Neural progenitor cell (in vitro differentiated cells): Measurements from ENCODE around the gene ARPC2. TPM values are rescaled to one million over a fixed set of nuclear protein-coding genes. Genes with fewer than 3 reads are reported as not detected.
"Not testable (repeated sequence)": the region's sequence is repeated elsewhere in the genome, so short reads cannot be mapped to it uniquely, and the experiment has no call there.

Source experiments
- DNase-seq: peaks from one replicate; pipeline ENCODE4 v3.0.0-alpha.2; 2016; ENCODE audit warnings: low spot score
- H2AFZ ChIP-seq: fragments of 200-600 bp; sonication (generic); replicated peaks from 2 replicates; pipeline ENCODE4 v1.6.1; 2016; ENCODE audit warnings: antibody characterized with exemption
- H3F3A ChIP-seq: fragments of 200-600 bp; sonication (generic); 2 replicates; pipeline ENCODE4 v1.6.1; 2016; ENCODE audit warnings: antibody characterized with exemption, low read depth
- H3K27ac ChIP-seq: fragments of 200-600 bp; sonication (generic); 2 replicates; pipeline ENCODE4 v1.5.1; 2016; ENCODE audit warnings: mild to moderate bottlenecking
- H3K27me3 ChIP-seq: fragments of 200-600 bp; sonication (generic); 2 replicates; pipeline ENCODE4 v1.6.1; 2016; ENCODE audit warnings: mild to moderate bottlenecking, moderate library complexity
- H3K36me3 ChIP-seq: fragments of 200-600 bp; sonication (generic); 2 replicates; pipeline ENCODE4 v1.5.1; 2016
- H3K4me1 ChIP-seq: fragments of 200-600 bp; sonication (generic); 2 replicates; pipeline ENCODE4 v1.6.1; 2016; ENCODE audit warnings: mixed run types
- H3K4me2 ChIP-seq: fragments of 200-600 bp; sonication (generic); 2 replicates; pipeline ENCODE4 v1.6.1; 2016
- H3K4me3 ChIP-seq: fragments of 200-600 bp; sonication (generic); 2 replicates; pipeline ENCODE4 v1.5.1; 2016
- H3K79me2 ChIP-seq: fragments of 200-600 bp; sonication (generic); 2 replicates; pipeline ENCODE4 v1.6.1; 2016; ENCODE audit warnings: low read depth
- H3K9ac ChIP-seq: fragments of 200-600 bp; sonication (generic); 2 replicates; pipeline ENCODE4 v1.6.1; 2016
- H3K9me3 ChIP-seq: fragments of 200-600 bp; sonication (generic); 2 replicates; pipeline ENCODE4 v1.5.1; 2016; ENCODE audit warnings: low read depth
- H4K20me1 ChIP-seq: fragments of 200-600 bp; sonication (generic); 2 replicates; pipeline ENCODE4 v1.6.1; 2016; ENCODE audit warnings: low read depth
- H3K27ac Mint-ChIP-seq: 3 replicates; pipeline ENCODE4 v1.8.0; 2021; ENCODE audit warnings: mixed read lengths
- H3K27me3 Mint-ChIP-seq: 2 replicates; pipeline ENCODE4 v1.8.0; 2022; ENCODE audit warnings: low read depth, mild to moderate bottlenecking, inconsistent platforms, moderate library complexity, mixed read lengths; ENCODE audit not compliant: insufficient read depth
- H3K36me3 Mint-ChIP-seq: 3 replicates; pipeline ENCODE4 v1.8.0; 2021; ENCODE audit warnings: mixed read lengths
- H3K4me1 Mint-ChIP-seq: 3 replicates; pipeline ENCODE4 v1.8.0; 2021; ENCODE audit warnings: mixed read lengths
- H3K4me3 Mint-ChIP-seq: 3 replicates; pipeline ENCODE4 v1.8.0; 2021; ENCODE audit warnings: mild to moderate bottlenecking, moderate library complexity, mixed read lengths
- H3K9me3 Mint-ChIP-seq: 3 replicates; pipeline ENCODE4 v1.8.0; 2020; ENCODE audit warnings: mixed read lengths
- CTCF ChIP-seq: fragments of 200-600 bp; sonication (generic); IDR thresholded peaks from 2 replicates; pipeline ENCODE4 v1.5.1; 2017; ENCODE audit warnings: antibody characterized with exemption, mild to moderate bottlenecking
- EZH2 ChIP-seq: fragments of 200-600 bp; sonication (generic); IDR thresholded peaks from 2 replicates; pipeline ENCODE4 v1.6.1; 2017; ENCODE audit warnings: antibody characterized with exemption, mild to moderate bottlenecking, moderate library complexity
- EZH2phosphoT487 ChIP-seq: fragments of 200-600 bp; sonication (generic); IDR thresholded peaks from 2 replicates; pipeline ENCODE4 v1.6.1; 2017; ENCODE audit warnings: antibody characterized with exemption
- total RNA-seq: library from RNA; depleted of rRNA; stranded (reverse); fragments of >200 nt; gene quantifications from 2 replicates; pipeline ENCODE4 v1.2.3, GENCODE V29; 2015; ENCODE audit warnings: low replicate concordance

The ARPC2 gene
- total RNA-seq, 1 donor from 2014 or later, result 155 TPM

- Histone ChIP-seq H3K27ac (no peak overlapping the region), H4K20me1 (peaks cover 9% of the 10 kb centered on the region), H3K9me3 (no peaks in the 10 kb centered on the region), H3K9ac (no peak overlapping the region), H3K4me2 (no peak overlapping the region), H3K27me3 (no peaks in the 10 kb centered on the region), H3K4me1 (peaks cover 12% of the 10 kb centered on the region), H3K4me3 (no peak overlapping the region), H3K36me3 (no peaks in the 10 kb centered on the region), H3F3A (peaks cover 13% of the 10 kb centered on the region), H2AFZ (no peak overlapping the region), H3K79me2 (peaks cover 27% of the 10 kb centered on the region)
- Mint-ChIP-seq H3K9me3 (no peaks in the 10 kb centered on the region), H3K36me3 (peaks cover 7% of the 10 kb centered on the region), H3K4me3 (peak overlapping the region; percentile 95), H3K27me3 (peaks cover 3% of the 10 kb centered on the region), H3K4me1 (peaks cover 27% of the 10 kb centered on the region), H3K27ac (no peak overlapping the region)
- TF ChIP-seq CTCF (peak; percentile 96), EZH2phosphoT487 (no peak), EZH2 (no peak)
- peak; percentile 86 for DNase-seq
Observed at GRCh38 chr2:218272531-218273212, 55.7 kb downstream of the ARPC2 start.

DNA sequence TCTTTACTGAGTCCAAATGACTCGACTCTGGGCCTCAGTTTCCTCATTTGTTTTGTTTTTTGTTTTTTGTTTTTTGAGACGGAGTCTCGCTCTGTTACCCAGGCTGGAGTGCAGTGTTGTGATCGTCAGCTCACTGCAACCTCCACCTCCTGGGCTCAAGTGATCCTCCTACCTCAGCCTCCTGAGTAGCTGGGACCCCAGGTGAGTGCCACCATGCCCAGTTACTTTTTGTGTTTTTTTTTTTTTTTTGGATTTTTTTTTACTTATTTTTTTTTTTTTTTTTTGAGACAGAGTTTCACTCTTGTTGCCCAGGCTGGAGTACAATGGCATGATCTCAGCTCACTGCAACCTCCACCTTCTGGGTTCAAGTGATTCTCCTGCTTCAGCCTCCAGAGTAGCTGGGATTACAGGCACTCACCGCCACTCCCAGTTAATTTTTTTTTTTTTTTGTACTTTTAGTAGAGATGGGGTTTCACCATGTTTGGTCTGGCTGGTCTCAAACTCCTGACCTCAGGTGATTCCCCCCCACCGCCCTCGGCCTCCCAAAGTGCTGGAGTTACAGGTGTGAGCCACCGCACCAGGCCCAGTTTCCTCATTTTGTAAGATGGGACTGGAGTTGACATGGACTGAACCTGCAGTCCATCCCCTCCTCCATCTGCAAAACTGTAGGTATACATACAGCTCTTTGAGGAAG lies 56.4 kb downstream of the ARPC2 start:
- H3K9ac ChIP-seq, H3K4me2 ChIP-seq, H3K27ac ChIP-seq: not testable (repeated sequence)

GRCh38 chr2:218273908-218274249 lies 56.9 kb downstream of the ARPC2 start:
- H3K9me3 Mint-ChIP-seq, result no peaks in the 10 kb centered on the region

More for the DNA sequence above, 56.4 kb downstream of the ARPC2 start:
- Histone ChIP-seq H3K79me2 (peaks cover 22% of the 10 kb centered on the region), H3K4me1 (peaks cover 12% of the 10 kb centered on the region), H3F3A (peaks cover 13% of the 10 kb centered on the region)
- H3K9me3 ChIP-seq, H3K9me3 Mint-ChIP-seq, DNase-seq, H2AFZ ChIP-seq, H3K36me3 Mint-ChIP-seq, H3K36me3 ChIP-seq, H3K27me3 Mint-ChIP-seq, H3K4me3 ChIP-seq, H3K4me3 Mint-ChIP-seq, H4K20me1 ChIP-seq, H3K27ac Mint-ChIP-seq, H3K27me3 ChIP-seq: not testable (repeated sequence)
- peaks cover 27% of the 10 kb centered on the region for H3K4me1 Mint-ChIP-seq

More at GRCh38 chr2:218273908-218274249, 56.9 kb downstream of the ARPC2 start:
- Histone ChIP-seq H3K27me3 (no peaks in the 10 kb centered on the region), H3K4me2 (no peak overlapping the region), H3F3A (peaks cover 13% of the 10 kb centered on the region), H3K4me1 (peaks cover 10% of the 10 kb centered on the region), H3K9me3 (no peaks in the 10 kb centered on the region), H3K79me2 (peaks cover 17% of the 10 kb centered on the region), H2AFZ (no peak overlapping the region), H3K4me3 (no peak overlapping the region), H3K27ac (no peak overlapping the region), H3K36me3 (no peaks in the 10 kb centered on the region), H4K20me1 (peaks cover 6% of the 10 kb centered on the region), H3K9ac (no peak overlapping the region)
- no peak for DNase-seq
- no peak overlapping the region for H3K4me3 Mint-ChIP-seq
- TF ChIP-seq CTCF (no peak), EZH2 (no peak), EZH2phosphoT487 (no peak)
- peaks cover 7% of the 10 kb centered on the region for H3K36me3 Mint-ChIP-seq
- peaks cover 27% of the 10 kb centered on the region for H3K4me1 Mint-ChIP-seq
- H3K27me3 Mint-ChIP-seq, result peaks cover under 1% of the 10 kb centered on the region
- H3K27ac Mint-ChIP-seq, result no peak overlapping the region
